HG02870 (cell line): Measurements from ENCODE around the gene RABEP2.

Source experiments
- ATAC-seq: cut with Tn5 transposase; IDR thresholded peaks from one replicate; pipeline ENCODE4 v1.9.1; 2021; ENCODE audit warnings: mild to moderate bottlenecking, moderate library complexity; ENCODE audit not compliant: unreplicated experiment

Gene RABEP2

DNA sequence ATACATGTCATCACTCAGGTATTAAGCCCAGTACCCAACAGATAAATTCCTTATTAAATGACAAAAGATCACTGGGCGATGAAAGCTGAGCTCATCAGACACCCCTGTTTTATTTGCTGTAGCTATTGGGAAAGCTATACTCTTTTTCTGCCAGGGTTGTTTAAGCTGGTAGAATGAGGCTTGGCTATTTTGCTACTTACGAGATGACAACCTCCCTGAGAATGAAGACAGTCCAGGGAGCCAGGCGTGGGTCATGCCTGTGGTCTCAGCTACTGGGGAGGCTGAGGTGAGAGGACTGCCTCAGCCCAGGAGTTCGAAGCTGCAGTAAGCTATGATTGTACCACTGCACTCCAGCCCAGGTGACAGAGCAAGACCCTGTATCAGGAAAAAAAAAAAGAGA is 65.7 kb downstream of the RABEP2 start:
- ATAC-seq, result no peak

DNA sequence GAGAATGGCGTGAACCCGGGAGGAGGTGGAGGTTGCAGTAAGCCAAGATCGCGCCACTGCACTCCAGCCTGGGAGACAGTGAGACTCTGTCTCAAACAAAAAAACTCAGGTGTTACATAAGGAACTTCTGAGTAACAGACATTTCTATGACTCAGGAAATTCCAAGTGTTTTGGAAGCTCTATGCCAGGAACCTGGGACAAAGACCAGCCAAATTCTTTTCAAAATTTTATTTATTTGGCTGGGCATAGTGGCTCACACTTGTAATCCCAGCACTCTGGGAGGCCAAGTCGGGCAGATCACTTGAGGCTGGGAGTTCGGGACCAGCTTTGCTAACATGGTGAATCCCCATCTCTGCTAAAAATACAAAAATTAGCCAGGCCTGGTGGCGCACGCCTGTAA is 66.6 kb downstream of the RABEP2 start:
- no peak for ATAC-seq
